HL-60 (cell line): ENCODE results near the gene UNC13D.

ENCODE experiments used
- CTCF ChIP-seq: IDR thresholded peaks from one replicate; pipeline ENCODE4 v1.5.1; 2011; ENCODE audit warnings: low read length, control low read depth, inconsistent platforms; ENCODE audit not compliant: insufficient read depth
- POLR2AphosphoS5 ChIP-seq: IDR thresholded peaks from 2 replicates; pipeline ENCODE4 v1.6.1; 2012; ENCODE audit warnings: low read depth

DNA sequence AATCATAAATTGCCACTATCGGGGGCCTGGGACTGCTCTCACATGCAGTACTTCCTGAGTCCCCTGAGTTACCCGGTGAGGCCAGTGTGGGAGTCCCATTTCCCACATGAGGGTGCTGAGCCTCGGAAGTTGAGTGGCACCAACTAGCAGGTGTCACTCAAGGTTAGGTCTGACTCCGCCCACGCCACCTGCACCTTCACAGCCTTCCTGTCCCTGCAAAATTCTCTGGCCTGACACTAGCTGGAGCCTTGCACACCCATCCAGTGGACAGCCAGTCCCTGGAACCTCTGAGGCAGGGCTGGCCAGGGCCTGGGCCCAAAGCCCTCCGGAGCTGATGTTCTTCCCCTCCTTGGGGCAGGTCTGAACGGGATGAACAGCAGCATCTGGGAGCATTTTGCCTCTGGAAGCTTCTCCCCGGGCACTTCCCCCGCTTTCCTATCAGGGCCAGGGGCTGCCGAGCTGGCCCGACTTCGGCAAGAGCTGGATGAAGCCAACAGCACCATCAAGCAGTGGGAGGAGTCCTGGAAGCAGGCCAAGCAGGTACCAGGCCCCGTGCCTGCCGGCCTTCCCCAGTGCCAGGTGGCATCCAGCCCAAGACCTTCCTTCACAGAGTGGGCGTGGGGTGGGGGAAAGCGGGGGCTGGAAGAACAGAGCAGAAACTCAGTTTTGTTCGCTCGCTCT is 21.9 kb downstream of the UNC13D start:
- TF ChIP-seq CTCF (no peak), POLR2AphosphoS5 (peak; percentile 30; the same call in 1 of the 2 replicates)
